NOMO-1 treated with DMSO at 0.1 percent for 48 hours (cell line): Measurements from ENCODE around the gene KLHL3.

Experiments used
- DNase-seq: peaks from one replicate; lab custom pipeline; 2025; ENCODE audit not compliant: unreplicated experiment; lab: John Stamatoyannopoulos, UW

KLHL3 gene

GRCh38 chr5:137750436-137750835, 14.5 kb upstream of the KLHL3 start:
- no peak for DNase-seq

- no peak for DNase-seq
Observed at GRCh38 chr5:137747848-137748247, 12.0 kb upstream of the KLHL3 start.

- DNase-seq, result peak; percentile 68
Observed at GRCh38 chr5:137743031-137743640, 7.2 kb upstream of the KLHL3 start.

- no peak for DNase-seq
Observed at GRCh38 chr5:137741718-137742117, 5.8 kb upstream of the KLHL3 start.

GRCh38 chr5:137739737-137740136, 3.8 kb upstream of the KLHL3 start:
- DNase-seq, result no peak

GRCh38 chr5:137738947-137739346, 3.1 kb upstream of the KLHL3 start:
- no peak for DNase-seq

- DNase-seq, result no peak
Observed at GRCh38 chr5:137737349-137738131, 1.7 kb upstream of the KLHL3 start.

GRCh38 chr5:137736496-137736895, 607 bp upstream of the KLHL3 start:
- DNase-seq, result no peak

- no peak for DNase-seq
Observed at GRCh38 chr5:137734962-137735554, 831 bp downstream of the KLHL3 start.

GRCh38 chr5:137734331-137734730, 1.6 kb downstream of the KLHL3 start:
- DNase-seq, result no peak

GRCh38 chr5:137733922-137734321, 2.0 kb downstream of the KLHL3 start:
- no peak for DNase-seq

GRCh38 chr5:137733006-137733405, 2.9 kb downstream of the KLHL3 start:
- no peak for DNase-seq

- no peak for DNase-seq
Observed at GRCh38 chr5:137731176-137731575, 4.7 kb downstream of the KLHL3 start.

GRCh38 chr5:137730336-137730735, 5.6 kb downstream of the KLHL3 start:
- no peak for DNase-seq

GRCh38 chr5:137728048-137728447, 7.8 kb downstream of the KLHL3 start:
- no peak for DNase-seq

GRCh38 chr5:137727623-137728022, 8.3 kb downstream of the KLHL3 start:
- DNase-seq, result no peak

- DNase-seq, result no peak
Observed at GRCh38 chr5:137724251-137724650, 11.6 kb downstream of the KLHL3 start.

- no peak for DNase-seq
Observed at GRCh38 chr5:137718611-137719010, 17.3 kb downstream of the KLHL3 start.

GRCh38 chr5:137716337-137716736, 19.6 kb downstream of the KLHL3 start:
- no peak for DNase-seq

- no peak for DNase-seq
Observed at GRCh38 chr5:137715456-137715855, 20.4 kb downstream of the KLHL3 start.

GRCh38 chr5:137714946-137715345, 20.9 kb downstream of the KLHL3 start:
- DNase-seq, result peak; percentile 10

- no peak for DNase-seq
Observed at GRCh38 chr5:137714494-137714893, 21.4 kb downstream of the KLHL3 start.
